Measurements from ENCODE around the gene HEPACAM2. TPM values are rescaled to one million over a fixed set of nuclear protein-coding genes. Genes with fewer than 3 reads are reported as not detected.

The HEPACAM2 gene
- total RNA-seq, 1 experiment from 2014 or later, result not detected

- no TSS peak for BruUV-seq (replicated peaks)
- Mint-ChIP-seq H3K4me3 (ENCODE audit: low read depth, unreplicated experiment) (no peak overlapping the region), H3K9me3 (ENCODE audit: low read depth, unreplicated experiment) (no peaks in the 10 kb centered on the region), H3K27ac (ENCODE audit: unreplicated experiment) (no peak overlapping the region), H3K4me1 (ENCODE audit: low read depth, unreplicated experiment) (no peaks in the 10 kb centered on the region), H3K27me3 (ENCODE audit: unreplicated experiment) (peaks cover under 1% of the 10 kb centered on the region), H3K36me3 (ENCODE audit: insufficient read depth, unreplicated experiment) (no peaks in the 10 kb centered on the region)
- intact Hi-C loops (cut with micrococcal nuclease; ENCODE audit: unreplicated experiment), result no loop called here
- no peak for DNase-seq
- CTCF ChIA-PET, result no interaction called here
- TF ChIP-seq CTCF (IDR thresholded peaks at IDR 0.05; ENCODE audit: unreplicated experiment), result no peak
Observed at GRCh38 chr7:93218997-93219827, 7.1 kb downstream of the HEPACAM2 start.

GRCh38 chr7:93212881-93213280 lies 13.4 kb downstream of the HEPACAM2 start:
- H3K9me3 Mint-ChIP-seq (ENCODE audit: low read depth, unreplicated experiment), result no peaks in the 10 kb centered on the region
- no peak for TF ChIP-seq CTCF (IDR thresholded peaks at IDR 0.05; ENCODE audit: unreplicated experiment)
- H3K4me1 Mint-ChIP-seq (ENCODE audit: low read depth, unreplicated experiment), result no peaks in the 10 kb centered on the region
- H3K27me3 Mint-ChIP-seq (ENCODE audit: unreplicated experiment), result peaks cover 33% of the 10 kb centered on the region
- H3K27ac Mint-ChIP-seq (ENCODE audit: unreplicated experiment), result no peak overlapping the region
- no TSS peak for BruUV-seq (replicated peaks)
- intact Hi-C loops (cut with micrococcal nuclease; ENCODE audit: unreplicated experiment), result no loop called here
- no peaks in the 10 kb centered on the region for H3K36me3 Mint-ChIP-seq (ENCODE audit: insufficient read depth, unreplicated experiment)
- CTCF ChIA-PET, result no interaction called here
- H3K4me3 Mint-ChIP-seq (ENCODE audit: low read depth, unreplicated experiment), result no peak overlapping the region
- no peak for DNase-seq

DNA sequence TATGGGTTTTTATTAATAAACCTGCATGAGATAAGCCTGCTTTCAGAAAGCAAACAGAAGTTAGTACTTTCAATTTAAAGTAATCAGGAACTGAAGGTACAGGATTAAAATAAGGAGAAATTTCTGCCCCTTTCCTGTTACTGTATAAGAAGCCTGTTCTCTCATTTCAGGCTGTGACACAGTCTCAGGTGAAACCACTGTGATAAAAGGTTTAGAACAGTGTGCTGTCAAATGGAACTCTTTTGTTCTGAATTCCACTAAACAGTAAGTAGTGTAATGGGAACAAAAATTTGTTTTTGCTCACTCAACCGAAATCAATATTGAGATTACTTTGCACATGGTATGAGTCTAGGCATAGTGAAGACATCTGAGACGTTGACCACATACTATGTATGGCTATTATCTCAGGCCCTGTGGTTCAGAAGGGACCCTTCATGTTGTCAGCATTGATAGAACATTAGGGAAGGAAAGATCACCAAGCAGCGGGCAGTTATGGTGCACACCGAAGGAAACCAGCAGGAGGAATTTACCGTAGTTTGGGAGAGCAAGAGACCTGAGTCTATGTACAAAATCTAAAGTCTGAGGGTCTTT lies 14.9 kb downstream of the HEPACAM2 start:
- CTCF ChIA-PET, result interaction anchor here (0.6 kb wide), 1 partner anchor 31 kb away, joined by 4 read pairs; no protein-coding TSS in a partner anchor
- no peak for TF ChIP-seq CTCF (IDR thresholded peaks at IDR 0.05; ENCODE audit: unreplicated experiment)
- no peaks in the 10 kb centered on the region for H3K9me3 Mint-ChIP-seq (ENCODE audit: low read depth, unreplicated experiment)
- H3K27me3 Mint-ChIP-seq (ENCODE audit: unreplicated experiment), result peaks cover 33% of the 10 kb centered on the region
- BruUV-seq (replicated peaks), result no TSS peak
- no peak for DNase-seq
- no peak overlapping the region for H3K27ac Mint-ChIP-seq (ENCODE audit: unreplicated experiment)
- H3K4me3 Mint-ChIP-seq (ENCODE audit: low read depth, unreplicated experiment), result no peak overlapping the region
- intact Hi-C loops (cut with micrococcal nuclease; ENCODE audit: unreplicated experiment), result no loop called here
- no peaks in the 10 kb centered on the region for H3K36me3 Mint-ChIP-seq (ENCODE audit: insufficient read depth, unreplicated experiment)
- no peaks in the 10 kb centered on the region for H3K4me1 Mint-ChIP-seq (ENCODE audit: low read depth, unreplicated experiment)

DNA sequence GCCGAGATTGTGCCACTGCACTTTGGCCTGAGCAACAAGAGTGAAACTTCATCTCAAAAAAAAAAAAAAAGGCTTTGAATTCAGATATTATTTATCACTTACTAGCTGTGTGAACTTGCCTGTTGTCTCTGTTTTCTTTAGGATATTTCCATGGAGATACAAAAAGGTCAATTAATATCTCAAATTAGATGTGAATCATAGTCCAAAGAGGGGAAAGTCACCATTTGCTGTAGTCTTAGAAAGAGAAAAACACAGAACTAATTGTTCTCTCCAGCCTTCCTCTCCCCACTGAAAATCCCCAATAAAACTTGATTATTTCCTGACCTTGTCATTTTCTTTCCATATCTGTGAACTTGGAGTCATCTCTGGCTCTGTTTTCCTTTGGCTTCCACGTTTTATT lies 21.2 kb downstream of the HEPACAM2 start:
- DNase-seq, result no peak
- no peaks in the 10 kb centered on the region for H3K36me3 Mint-ChIP-seq (ENCODE audit: insufficient read depth, unreplicated experiment)
- CTCF ChIA-PET, result no interaction called here
- no peak overlapping the region for H3K27ac Mint-ChIP-seq (ENCODE audit: unreplicated experiment)
- H3K27me3 Mint-ChIP-seq (ENCODE audit: unreplicated experiment), result no peaks in the 10 kb centered on the region
- no TSS peak for BruUV-seq (replicated peaks)
- no peaks in the 10 kb centered on the region for H3K4me1 Mint-ChIP-seq (ENCODE audit: low read depth, unreplicated experiment)
- H3K9me3 Mint-ChIP-seq (ENCODE audit: low read depth, unreplicated experiment), result no peaks in the 10 kb centered on the region
- no peak overlapping the region for H3K4me3 Mint-ChIP-seq (ENCODE audit: low read depth, unreplicated experiment)
- TF ChIP-seq CTCF (IDR thresholded peaks at IDR 0.05; ENCODE audit: unreplicated experiment), result no peak
- intact Hi-C loops (cut with micrococcal nuclease; ENCODE audit: unreplicated experiment), result no loop called here

Data from Calu3 (cell line).